NCI-H2171 (cell line): ENCODE measurements around the gene TDRD9.

ENCODE experiments used
- DNase-seq: peaks from one replicate; lab custom pipeline; 2025; lab: John Stamatoyannopoulos, UW

The TDRD9 gene

DNA sequence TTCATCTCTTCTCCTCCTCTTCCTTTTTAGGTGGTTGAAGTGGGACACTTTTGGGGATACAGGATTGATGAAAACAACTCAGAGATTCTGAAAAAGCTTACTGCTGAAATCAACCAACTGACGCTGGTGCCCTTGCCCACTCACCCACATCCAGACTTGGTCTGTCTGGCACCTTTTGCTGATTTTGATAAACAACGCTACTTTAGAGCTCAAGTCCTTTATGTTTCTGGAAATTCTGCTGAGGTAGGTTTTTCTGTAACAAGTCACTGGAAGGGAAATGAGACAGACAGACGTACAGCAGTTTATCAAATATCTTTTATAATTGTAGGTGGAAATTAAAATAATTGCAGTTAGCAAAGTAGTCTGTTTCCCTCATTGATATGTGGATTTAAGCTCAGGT lies 97.3 kb downstream of the TDRD9 start:
- no peak for DNase-seq

DNA sequence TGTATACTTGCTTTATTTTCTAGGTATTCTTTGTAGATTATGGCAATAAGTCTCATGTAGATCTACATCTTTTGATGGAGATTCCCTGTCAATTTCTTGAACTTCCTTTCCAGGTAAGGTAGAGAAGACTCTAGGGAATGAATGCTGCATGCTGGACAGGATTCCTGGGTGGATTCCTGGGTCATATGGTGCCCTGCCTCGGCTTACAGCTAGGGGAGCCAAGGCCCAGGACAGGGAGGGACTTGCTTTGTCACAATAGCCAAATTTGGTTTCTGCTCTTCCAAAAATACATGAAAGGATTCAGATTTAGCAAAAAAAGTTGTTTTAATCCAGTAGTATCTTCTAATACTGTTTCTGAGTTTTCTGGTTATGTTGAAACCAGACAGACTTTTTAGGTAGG lies 97.8 kb downstream of the TDRD9 start:
- no peak for DNase-seq

DNA sequence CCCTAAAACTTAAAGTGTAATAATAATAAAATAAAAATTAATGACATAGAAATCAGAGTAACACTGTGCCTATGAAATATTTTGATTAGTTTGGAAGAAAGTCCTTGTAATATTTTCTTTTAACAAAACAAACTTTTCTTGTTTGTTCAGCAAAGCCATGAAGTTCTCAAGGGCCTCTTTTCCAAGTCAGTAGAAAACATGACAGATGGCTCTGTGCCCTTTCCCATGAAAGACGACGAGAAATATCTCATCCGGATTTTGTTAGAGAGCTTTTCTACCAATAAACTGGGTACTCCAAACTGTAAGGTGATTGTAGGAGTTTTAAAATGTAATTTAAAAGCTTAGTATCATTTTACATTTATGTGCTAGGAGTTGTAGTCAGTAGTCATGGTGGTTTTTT lies 102.7 kb downstream of the TDRD9 start:
- peak; percentile 12 for DNase-seq

DNA sequence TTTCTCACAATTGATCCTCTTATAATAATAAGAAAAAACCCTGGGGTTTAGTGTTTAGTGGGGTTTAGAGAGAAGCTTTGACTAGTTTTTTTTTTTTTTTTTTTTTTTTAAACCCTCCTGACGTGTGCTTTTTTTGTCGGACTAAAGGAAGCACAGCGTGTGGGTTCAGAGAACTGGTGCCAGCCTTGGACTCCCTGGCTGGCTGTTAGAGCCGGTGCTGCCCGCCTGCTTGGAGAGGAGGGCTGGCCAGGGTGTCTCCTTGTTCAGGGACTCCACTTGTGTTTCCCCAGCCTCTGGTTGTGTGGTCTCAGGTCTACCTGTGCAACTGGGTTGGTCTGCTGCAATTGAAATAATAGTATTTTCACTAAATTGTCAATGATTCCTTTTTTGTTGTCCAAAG lies 103.1 kb downstream of the TDRD9 start:
- DNase-seq = no peak

DNA sequence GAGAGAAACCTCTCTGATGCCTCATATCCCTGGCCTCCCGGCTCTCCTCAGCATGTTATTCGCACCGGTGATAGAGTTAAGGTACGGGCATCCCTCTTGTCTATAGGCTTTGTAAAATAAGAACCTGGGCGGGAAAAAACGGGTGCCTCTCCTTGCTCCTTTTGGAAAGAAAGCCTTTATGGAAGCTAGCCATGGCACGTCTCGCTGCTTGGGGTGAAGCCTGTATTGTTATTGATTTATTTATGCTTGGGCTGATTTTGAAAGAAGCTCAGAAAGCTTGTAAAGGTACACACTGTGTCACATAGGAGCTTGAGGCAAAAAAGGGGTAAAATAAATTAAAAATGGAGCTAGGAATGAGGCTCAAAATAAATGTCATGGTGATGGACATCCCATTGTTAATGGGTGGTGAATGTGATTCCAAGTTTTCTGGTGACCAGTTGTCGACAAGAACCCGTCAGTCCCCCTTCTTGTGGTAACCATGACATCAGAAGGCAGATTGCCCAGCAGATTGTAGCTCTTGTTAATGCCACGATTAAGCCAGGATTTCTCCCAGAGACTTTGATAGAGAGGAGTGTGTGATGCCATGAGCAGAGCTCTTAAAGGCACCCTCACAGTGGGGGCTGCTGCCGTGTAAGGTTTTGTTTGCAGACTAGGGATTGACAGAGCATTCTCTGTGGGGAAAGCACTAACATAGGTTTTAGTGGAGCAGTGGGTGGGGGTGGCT lies 106.9 kb downstream of the TDRD9 start:
- DNase-seq = no peak

DNA sequence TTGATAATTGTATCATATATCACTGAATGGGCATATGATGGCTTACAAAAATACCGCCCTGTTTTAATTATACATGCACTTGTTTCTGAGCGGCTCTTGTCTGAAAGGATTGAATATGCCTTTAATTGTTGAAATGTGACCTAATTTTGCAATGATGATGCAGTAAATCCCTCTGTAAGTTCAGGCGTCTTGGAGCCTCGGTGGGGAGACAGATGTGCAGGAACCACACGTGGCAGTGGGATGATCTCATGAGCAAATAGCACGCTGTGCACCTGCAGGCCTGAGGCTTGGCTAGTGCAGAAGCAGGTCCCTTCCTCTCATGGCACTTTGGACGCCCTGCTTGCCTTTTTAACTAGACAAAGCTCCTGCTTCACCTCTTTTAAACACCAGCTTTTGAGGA lies 108.0 kb downstream of the TDRD9 start:
- DNase-seq = no peak

DNA sequence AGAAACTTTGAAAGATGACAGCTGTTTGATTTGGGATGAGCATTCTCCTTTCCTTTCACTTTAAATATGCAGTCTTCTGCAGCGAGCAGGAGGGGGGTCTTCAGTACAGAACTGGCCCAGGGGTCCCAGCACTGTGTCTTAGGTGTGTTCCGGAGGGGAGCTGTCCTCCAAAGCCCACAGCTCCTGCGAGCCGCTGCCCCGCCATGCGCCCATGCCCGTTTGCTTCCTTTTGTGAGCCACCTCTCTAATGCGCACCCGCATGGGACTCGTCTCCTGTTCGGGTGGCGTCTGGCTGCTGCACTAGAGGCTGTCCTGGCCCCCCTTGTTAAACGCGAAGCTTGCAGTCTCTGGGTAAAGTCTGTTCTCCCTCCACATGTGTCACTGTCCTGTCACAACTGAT lies 108.8 kb downstream of the TDRD9 start:
- no peak for DNase-seq

DNA sequence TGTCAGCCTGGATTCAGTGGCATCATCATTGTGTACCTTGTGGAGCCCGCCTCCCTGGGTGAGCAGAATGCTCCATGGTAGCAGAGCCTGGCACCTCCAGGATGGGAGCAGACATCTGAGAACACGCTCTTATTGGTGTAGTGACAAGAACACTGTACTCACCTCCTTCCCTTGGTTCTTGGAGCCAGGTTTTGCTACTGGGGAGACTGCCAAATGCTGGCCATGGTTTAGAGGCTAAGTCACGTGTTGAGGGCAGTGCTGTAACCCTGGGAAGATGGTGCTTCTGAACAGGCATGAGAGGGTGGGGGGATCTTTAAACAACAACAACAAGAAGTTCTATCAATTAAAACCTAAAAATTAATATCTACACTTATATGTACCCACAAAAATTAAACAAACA lies 109.6 kb downstream of the TDRD9 start:
- DNase-seq = no peak

DNA sequence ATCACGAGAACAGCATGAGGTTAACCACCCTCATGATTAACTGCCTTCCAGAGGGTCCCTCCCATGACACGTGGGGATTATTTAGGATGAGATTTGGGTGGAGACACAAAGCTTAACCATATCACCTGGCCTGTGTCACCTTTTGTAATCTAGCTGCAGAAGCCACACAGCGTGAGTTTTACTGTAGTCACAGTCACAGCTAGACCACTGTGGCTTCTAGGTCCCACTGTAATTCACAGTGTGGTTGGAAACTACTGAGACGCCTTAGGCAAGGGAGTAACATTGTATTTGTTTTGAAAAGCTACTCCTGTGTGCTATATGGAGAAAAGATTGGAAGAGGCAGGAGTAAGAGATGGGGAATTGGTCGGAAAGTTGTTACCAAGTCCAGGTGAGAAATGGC lies 111.0 kb downstream of the TDRD9 start:
- DNase-seq = no peak

DNA sequence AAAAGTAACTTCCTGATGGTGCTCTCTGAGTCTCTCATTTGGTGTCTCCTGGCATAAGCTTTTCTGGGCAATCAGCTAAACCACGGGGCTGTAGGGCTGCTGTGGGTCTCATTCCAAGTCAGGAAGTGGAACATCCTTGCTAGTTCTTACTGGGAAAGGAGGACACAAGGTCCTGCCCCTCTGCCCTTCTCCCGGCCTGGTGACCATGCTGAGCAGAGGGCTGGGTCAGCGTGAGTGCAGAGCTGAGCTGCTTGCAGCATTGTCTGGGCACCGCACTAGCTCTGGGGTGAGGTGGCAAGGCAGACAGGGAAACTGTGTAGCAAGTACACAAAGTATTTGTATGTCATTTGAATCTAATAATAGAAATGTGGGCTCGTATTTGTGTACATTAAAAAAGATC lies 112.3 kb downstream of the TDRD9 start:
- DNase-seq = no peak

DNA sequence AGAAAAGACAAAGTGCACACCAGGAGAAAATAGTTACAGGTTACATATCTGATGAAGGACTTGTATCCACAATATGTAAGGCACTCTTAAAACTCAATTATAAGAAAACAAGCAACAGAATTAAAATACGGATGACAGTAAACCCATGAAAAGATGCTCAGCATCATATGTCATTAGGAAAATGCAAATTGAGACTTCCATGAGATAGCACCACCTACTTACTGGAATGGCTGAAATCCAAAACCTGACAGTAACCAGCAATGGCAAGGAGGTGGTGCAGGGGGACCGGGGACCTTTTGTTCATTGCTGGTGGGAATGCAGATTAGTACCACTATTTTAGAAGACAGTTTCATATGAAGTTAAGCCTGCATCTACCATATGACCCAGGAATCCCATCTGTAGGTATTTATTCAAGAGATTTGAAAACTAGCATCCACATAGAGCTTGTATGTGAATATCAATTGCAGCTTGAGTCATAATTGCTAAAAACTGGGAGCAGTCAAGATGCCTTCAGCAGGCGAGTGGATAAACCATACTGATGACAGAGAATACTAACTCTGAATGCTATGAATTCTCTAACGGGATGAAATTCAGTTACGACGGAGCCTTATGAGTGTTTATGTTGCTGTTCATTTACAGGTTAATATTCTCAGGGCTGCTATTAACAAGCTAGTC lies 113.3 kb downstream of the TDRD9 start:
- DNase-seq = no peak

DNA sequence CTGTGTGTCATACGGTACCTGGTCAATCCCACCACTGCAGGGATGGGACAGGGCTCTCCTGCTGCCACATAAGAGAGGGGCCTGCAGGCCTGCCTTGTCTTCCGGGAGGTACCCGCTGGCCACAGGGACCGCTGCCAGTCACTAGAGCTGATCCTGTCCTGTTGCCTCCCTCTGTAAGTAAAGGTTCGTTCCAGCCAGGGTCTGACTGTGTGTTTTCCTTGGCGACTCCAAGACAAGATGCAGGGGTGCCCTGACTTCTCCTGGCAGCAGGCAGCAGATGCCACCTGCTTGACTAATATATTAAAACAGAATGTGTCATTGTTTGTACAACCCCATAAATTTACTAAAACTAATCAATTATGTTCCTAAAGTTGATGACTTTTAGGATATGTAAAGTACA lies 115.8 kb downstream of the TDRD9 start:
- no peak for DNase-seq

DNA sequence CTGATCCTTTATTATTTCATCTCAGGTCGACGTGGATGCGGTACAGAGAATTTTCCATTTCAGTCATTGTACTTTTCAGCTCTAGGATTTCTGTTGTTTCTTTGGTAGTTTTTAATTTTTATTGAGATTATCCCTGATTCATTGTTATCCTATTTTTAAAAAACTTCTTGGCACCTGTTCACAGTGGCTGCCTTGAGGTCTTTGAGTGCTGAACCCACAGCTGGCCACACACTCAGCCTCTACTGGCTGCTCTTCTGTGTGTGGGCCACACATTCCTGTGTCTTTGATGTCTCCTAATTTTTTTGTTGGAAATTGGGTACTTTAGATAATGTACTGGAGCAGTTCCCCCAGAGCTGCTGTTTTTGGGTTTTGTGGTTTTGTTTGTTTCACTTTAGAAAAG lies 119.5 kb downstream of the TDRD9 start:
- DNase-seq = no peak

DNA sequence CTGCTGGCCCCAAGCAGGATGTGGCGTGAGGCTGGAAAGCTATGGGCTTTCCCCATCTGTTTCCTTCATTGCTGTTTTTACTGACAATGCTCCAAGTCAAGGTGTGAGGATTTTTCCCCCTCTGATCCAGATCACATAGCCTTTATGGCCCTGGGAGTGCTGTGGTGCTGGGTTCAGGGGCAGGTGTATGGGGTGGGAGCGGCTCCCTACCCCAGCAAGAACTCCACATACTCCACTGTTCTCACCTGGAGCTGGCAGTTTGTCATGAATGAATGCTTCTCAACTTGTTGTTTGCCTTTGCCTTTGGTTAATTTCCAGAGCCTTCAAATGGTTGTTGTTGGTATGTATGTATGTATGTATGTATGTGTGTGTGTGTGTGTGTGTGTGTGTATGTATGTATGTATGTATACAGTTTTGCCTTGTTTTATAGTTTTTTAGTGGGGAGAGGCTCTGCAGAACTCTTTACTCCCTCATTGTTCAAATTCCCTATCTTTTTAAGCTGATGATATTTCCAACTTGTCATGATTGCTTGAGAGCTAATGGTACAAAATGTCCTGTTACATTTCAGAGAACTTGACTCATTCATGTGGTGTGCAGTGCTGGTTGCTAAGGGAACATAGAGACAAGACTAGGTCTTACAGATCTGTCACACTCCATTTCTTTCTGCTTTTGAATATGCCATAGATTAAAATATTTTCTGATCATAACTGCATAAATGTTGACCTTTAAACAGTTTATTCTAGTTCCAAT lies 120.7 kb downstream of the TDRD9 start:
- DNase-seq = no peak

DNA sequence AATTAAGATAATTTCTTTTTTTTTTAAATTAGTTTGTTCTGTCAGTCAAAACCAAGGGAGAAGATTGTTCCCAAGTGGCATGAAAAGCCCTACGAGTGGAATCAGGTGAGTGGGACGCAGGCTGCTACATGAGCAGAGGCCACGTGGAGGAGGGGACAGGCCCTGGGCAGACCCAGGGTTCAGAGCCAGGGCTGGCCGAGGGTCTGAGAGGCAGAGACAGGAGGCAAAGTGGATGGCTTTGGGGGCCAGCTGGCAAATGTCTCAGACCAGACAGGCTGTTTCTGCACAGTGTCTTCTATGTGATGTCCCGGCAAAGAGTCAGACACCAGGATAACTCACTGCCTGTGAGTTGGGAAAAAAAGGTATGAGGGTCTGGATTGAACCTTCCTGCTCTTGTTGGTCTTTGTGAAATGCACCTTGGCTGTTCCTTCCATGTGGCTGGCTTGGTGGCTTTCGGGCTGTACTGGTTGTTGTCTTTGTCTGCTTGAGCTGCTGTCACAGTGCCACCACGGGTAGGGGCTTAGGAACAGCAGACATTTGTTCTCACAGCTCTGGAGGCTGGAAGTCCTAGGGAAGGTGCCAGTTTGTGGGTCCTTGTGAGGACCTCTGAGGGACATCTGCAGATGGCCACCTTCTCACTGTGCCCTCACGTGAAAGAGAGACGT lies 121.5 kb downstream of the TDRD9 start:
- no peak for DNase-seq

DNA sequence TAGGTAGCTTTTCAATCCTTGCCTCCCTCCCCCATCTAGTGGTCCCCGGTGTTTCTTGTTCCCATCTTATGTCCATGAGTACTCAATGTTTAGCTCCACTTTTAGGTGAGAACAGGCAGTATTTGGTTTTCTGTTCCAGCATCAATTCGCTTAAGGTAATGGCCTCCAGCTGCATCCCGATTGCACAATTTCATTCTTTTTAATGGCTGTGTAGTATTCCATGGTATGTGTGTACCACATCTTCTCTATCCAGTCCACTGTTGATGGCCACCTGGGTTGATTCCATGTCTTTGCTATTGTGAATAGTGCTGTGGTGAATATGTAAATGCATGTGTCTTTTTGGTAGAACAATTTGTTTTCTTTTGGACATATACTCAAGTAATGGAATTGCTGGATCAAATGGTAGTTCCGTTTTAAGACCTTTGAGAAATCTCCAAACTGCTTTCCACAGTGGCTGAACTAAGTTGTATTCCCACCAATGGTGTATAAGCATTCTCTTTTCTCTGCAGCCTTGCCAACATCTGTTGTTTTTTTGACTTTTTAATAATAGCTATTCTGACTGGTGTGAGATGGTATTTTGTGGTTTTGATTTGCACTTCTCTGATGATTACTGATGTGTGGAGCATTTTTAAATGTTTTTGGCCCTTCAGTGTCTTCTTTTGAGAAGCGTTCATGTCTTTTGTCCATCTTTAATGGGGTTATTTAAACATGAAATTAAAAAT lies 123.0 kb downstream of the TDRD9 start:
- DNase-seq = no peak

DNA sequence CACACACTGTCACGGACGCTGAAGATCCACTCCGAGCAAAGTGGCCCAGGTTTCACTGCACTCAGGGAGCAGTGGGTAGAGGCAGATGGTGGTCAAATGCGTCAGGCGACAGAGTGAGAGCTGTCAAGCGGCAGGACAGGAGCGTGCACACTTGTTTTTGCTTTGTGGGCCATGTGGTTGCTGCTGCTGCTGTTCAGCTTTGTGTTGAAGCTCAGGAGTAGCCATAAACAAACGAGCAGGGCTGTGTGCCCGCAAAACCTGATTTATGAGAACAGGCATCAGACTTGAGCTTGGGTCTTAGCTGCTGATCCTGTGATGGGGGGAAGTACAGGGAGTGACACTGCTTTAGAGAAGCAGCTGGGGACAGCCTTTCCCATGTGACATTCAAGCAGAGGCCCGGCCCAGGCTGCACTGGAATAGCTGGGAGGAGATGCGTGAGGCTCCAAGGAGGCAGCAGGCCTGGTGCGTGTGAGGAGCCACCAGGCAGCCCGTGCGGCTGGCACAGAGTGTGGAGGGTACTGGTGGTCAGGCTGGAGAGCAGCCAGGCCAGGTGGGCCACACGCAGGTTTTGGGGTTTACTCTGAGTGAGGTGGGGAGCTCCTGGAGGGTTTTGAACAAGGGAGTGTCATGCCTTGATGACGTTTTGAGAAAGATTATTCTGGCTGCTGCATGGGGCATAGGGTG lies 126.1 kb downstream of the TDRD9 start:
- DNase-seq = no peak

DNA sequence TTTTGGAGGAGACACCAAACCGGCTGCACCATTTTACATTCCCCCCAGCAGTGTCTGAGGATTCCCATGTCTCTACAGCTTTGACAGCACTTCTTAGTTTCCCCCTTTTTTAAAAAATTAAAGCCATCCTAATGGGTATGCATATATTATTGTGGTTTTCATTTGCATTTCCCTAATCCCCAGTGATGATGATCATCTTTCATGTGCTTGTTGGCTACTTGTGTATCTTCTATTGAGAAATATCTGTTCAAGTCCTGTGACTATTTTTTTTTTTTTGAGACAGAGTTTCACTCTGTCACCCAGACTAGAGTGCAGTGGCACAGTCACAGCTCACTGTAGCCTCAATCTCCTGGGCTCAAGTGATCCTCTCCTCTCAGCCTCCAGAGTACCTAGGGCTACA lies 134.0 kb downstream of the TDRD9 start:
- no peak for DNase-seq

DNA sequence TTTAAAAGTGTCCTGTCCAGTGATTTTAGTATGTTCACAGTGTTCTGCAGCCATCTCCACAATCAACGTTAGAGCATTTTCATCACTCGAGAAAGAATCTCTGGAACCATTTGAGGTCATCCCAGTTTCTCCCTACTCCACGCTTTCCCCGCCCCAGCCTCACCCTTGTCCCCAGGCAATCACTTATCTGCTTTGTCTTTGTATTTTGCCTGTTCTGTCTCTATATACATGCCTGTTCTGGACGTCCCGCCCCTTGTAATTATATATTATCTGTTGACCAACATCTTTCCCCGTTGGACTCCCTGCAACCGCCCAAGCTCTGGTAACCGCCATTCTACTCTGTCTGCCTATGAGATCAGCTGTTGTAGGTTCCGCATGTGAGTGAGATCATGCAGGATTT lies 135.7 kb downstream of the TDRD9 start:
- DNase-seq = no peak

DNA sequence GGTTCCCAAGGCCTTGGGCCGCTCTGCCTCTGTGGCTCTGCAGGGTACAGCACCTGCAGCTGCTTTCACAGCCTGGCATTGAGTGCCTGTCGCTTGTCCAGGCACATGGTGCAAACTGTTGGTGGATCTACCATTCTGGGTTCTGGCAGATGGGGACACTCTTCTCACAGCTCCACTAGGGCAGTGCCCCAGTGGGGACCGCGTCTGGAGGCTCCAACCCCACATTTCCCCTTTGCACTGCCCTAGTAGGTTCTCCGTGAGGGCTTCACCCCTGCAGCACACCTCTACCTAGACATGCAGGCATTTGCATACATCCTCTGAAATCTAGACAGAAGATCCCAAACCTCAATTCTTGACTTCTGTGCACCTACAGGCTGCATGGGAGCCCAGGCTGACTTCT lies 138.0 kb downstream of the TDRD9 start:
- DNase-seq = no peak

DNA sequence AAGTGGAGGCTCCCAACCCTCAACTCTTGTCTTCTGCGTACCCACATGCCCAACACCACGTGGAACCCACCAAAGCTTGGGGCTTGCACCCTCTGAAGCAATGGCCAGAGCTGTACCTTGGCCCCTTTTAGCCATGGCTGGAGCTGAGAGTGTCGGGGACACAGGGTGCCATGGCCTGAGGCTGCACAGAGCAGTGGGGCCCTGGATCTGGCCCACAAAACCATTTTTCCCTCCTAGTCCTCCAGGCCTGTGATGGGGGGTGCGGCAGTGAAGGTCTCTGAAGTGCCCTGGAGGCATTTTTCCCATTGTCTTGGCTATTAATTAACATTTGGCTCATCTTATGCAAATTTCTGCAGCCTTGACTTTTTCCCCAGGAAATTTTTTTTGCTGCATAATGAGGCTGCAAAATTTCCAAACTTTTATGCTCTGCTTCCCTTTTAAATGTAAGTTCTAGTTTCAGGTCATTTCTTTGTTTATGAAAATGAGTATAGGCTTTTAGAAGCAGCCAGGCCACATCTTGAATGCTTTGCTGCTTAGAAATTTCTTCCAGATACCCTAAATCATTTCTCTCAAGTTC lies 138.6 kb downstream of the TDRD9 start:
- no peak for DNase-seq
